HUES64 (cell line): ENCODE measurements around the gene OLFM2.
"Not testable (repeated sequence)": the region's sequence is repeated elsewhere in the genome, so short reads cannot be mapped to it uniquely, and the experiment has no call there.

Experiments used
- H3K27ac ChIP-seq: 2 replicates; pipeline ENCODE4 v1.7.0; 2013; ENCODE audit warnings: low read depth, low read length, inconsistent platforms
- H3K27me3 ChIP-seq: 2 replicates; pipeline ENCODE4 v1.6.1; 2013; ENCODE audit warnings: mild to moderate bottlenecking, low read length; ENCODE audit not compliant: insufficient read depth
- H3K36me3 ChIP-seq: 2 replicates; pipeline ENCODE4 v1.6.1; 2013; ENCODE audit warnings: mild to moderate bottlenecking, low read length; ENCODE audit not compliant: insufficient read depth
- H3K4me1 ChIP-seq: 2 replicates; pipeline ENCODE4 v1.6.1; 2013; ENCODE audit warnings: mild to moderate bottlenecking, low read length, moderate library complexity; ENCODE audit not compliant: insufficient read depth
- H3K4me3 ChIP-seq: 2 replicates; pipeline ENCODE4 v1.5.1; 2013; ENCODE audit warnings: mild to moderate bottlenecking, low read length, moderate library complexity
- H3K9ac ChIP-seq: 2 replicates; pipeline ENCODE4 v1.6.1; 2013; ENCODE audit warnings: mild to moderate bottlenecking, low read depth, low read length
- H3K9me3 ChIP-seq: 2 replicates; pipeline ENCODE4 v1.6.1; 2013; ENCODE audit warnings: low read depth, low read length; ENCODE audit not compliant: insufficient read depth
- WGBS: fragments of 150-250, 120-280 bp; methylation state at CpG from one replicate; pipeline ENCODE4 v1.1.7; 2013; ENCODE audit warnings: missing lambda C conversion rate; 5-methylcytosine and 5-hydroxymethylcytosine counted together

Gene OLFM2

DNA sequence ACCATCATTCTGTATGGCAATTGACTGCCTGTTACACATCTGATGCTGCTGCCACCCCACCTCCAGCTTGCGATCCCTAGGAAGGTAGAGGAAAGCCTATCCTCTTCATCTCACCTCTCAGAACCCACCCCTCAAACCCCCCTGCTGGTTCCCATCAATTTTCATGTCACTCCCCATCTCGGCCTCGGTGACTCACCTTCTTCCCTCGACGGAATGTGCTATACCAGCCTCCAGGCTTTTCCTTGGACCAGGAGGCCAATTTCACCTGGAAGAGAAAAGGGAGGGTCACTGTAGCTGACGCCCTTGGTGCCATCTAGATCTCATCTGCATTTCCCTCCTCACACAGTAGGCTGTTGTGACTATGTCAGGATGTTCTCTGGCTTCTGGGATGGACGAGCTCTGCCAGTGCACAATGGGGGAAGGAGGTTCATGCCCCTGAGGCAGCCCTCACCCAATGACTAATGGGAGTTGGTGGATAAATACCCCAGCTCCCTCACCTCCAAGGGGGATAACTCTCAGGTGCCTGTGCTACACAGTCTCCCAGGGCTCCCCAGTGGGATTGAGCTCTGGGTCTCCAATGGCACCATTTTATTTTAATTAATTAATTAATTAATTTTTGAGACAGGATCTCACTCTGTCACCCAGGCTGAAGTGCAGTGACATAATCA, 26.4 kb upstream of the OLFM2 start:
- Histone ChIP-seq H3K4me3 (no peak overlapping the region), H3K36me3 (no peaks in the 10 kb centered on the region), H3K9me3 (no peaks in the 10 kb centered on the region), H3K9ac (no peak overlapping the region), H3K27ac (no peak overlapping the region), H3K27me3 (peaks cover 18% of the 10 kb centered on the region), H3K4me1 (no peaks in the 10 kb centered on the region; the same call in 1 of the 2 replicates)
- 49% methylated on average over 6 of the region's 7 CpGs for WGBS

DNA sequence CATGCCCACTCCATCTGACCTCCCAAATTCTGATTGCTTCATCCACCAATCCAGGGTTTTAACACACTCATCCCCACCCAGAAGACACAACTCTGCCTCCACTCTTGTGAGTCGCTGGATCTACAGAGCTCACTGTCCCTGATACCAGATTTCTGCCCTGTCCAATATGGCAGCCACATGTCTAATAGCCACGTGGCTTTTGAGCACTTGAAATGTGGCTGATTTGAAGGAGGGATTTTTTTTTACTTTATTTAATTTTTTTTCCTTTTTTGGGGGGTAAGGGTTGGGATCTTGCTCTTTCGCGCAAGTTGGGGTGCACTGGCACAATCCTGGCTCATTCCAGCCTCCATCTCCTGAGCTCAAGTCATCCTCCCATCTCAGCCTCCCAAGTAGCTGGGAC, 24.8 kb upstream of the OLFM2 start:
- H3K9ac ChIP-seq: no peak overlapping the region
- H3K27me3 ChIP-seq: peaks cover 8% of the 10 kb centered on the region
- no peaks in the 10 kb centered on the region for H3K9me3 ChIP-seq
- no peaks in the 10 kb centered on the region for H3K4me1 ChIP-seq
- no peak overlapping the region for H3K27ac ChIP-seq
- H3K4me3 ChIP-seq: no peak overlapping the region
- H3K36me3 ChIP-seq: no peaks in the 10 kb centered on the region
- 94% methylated on average over 4 of the region's 4 CpGs for WGBS

DNA sequence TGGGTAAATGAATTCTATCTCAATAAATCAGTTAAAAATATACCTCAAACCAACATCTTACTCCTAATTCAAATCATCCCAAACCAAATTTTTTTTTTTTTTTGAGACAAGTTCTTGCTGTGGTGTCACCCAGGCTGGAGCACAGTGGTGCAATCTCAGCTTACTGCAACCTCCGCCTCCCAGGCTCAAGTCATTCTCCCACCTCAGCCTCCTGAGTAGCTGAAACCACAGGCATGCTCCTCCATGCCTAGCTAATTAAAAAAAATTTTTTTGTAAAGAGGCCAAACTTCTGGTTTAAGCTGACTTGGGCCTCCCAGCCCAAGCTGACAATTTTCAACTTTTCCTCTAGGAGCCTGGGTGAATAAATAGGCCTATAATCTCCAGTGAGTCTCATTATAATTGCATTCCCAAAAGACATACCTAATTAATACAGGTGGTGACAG, 22.1 kb upstream of the OLFM2 start:
- no peaks in the 10 kb centered on the region for H3K4me1 ChIP-seq
- H3K27ac ChIP-seq: no peak overlapping the region
- H3K27me3 ChIP-seq: no peaks in the 10 kb centered on the region
- 85% methylated on average over 1 of the region's 1 CpG for WGBS
- no peak overlapping the region for H3K4me3 ChIP-seq
- no peaks in the 10 kb centered on the region for H3K36me3 ChIP-seq
- H3K9ac ChIP-seq: no peak overlapping the region
- H3K9me3 ChIP-seq: no peaks in the 10 kb centered on the region

DNA sequence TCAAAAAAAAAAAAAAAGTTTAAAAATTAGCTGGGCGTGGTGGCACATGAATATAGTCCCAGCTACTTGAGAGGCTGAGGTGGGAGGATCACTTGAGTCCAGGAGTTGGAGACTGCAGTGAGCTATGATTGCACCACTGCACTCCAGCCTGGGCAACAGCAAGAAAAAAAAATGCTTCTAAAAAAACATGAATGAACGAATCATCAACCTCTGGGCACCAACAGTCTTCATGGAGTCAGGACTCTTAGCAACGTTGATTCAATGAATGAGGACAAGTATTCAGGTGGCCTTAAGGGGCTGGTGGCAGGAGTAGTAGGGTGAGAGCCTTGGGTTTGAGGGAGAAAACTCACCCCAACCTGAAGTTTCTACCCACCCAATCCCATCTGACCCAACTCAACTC, 20.6 kb upstream of the OLFM2 start:
- no peak overlapping the region for H3K9ac ChIP-seq
- H3K27ac ChIP-seq: no peak overlapping the region
- no peaks in the 10 kb centered on the region for H3K9me3 ChIP-seq
- H3K4me1 ChIP-seq: peaks cover 3% of the 10 kb centered on the region; the same call in 1 of the 2 replicates
- WGBS: 98% methylated on average over 3 of the region's 3 CpGs
- no peaks in the 10 kb centered on the region for H3K36me3 ChIP-seq
- H3K4me3 ChIP-seq: no peak overlapping the region
- H3K27me3 ChIP-seq: no peaks in the 10 kb centered on the region

DNA sequence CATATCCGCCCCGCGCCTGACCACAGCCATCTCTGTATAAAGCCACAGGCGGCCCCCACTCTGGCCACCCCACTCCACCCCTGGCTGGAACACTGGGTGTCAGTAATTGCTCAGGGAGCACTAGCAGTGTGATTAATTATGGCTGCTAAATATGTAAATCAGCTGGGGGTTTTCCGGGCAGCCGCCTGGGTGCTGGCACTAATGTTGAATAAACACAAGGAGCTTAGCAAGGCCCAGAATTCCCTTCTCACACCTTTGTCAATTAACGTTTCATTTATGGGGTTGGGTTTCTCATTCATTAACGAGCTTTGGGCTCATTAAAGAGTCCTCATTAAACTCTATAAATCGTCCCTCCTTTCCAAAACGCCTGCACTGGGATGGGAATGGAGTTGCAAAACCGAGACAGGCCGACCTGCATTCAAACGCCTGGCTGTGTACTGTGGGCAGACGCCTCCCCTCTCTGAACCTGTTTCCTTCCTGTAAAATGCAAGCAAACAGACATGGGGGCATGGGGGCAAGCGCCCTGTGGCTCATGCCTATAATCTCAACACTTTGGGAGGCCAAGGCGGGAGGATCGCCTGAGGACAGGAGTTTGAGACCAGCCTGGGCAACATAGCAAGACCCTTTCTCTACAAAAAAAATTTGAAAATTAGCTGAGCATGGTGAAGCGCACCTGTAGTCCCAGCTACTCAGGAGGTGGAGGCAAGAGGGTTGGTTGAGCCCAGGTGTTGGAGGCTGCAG, 17.7 kb upstream of the OLFM2 start:
- H3K9me3 ChIP-seq: no peaks in the 10 kb centered on the region

DNA sequence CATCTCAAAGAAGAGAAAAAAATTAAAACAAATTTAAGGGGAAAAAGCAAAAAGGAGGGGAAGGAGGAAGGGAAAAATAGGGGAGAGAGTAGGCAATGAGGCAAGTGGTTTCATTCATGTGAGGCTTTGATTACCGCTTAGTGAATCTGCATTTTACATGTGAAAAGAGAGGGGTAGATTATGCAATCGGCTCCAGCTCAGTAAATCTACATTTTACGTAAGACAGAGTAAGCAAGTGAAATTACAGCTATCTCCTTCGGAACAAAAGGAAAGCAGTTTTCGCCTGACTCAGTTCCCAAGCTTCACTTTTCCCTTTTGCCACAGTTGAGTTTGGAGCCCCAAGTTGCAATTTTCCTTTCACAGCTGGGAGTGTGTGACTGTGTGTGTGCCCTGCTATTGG, 16.0 kb upstream of the OLFM2 start:
- Histone ChIP-seq H3K9me3 (no peaks in the 10 kb centered on the region), H3K36me3 (no peaks in the 10 kb centered on the region), H3K9ac (no peak overlapping the region), H3K4me1 (peaks cover 3% of the 10 kb centered on the region; the same call in 1 of the 2 replicates), H3K27ac (peak overlapping the region; percentile 50; the same call in 1 of the 2 replicates), H3K27me3 (no peaks in the 10 kb centered on the region), H3K4me3 (no peak overlapping the region)
- 21% methylated on average over 5 of the region's 5 CpGs for WGBS

More for the DNA sequence above, 17.7 kb upstream of the OLFM2 start:
- H3K36me3 ChIP-seq: no peaks in the 10 kb centered on the region
- WGBS: 86% methylated on average over 17 of the region's 18 CpGs
- H3K27ac ChIP-seq: no peak overlapping the region
- no peak overlapping the region for H3K4me3 ChIP-seq
- H3K27me3 ChIP-seq: no peaks in the 10 kb centered on the region
- H3K9ac ChIP-seq: no peak overlapping the region
- H3K4me1 ChIP-seq: peaks cover 3% of the 10 kb centered on the region; the same call in 1 of the 2 replicates

DNA sequence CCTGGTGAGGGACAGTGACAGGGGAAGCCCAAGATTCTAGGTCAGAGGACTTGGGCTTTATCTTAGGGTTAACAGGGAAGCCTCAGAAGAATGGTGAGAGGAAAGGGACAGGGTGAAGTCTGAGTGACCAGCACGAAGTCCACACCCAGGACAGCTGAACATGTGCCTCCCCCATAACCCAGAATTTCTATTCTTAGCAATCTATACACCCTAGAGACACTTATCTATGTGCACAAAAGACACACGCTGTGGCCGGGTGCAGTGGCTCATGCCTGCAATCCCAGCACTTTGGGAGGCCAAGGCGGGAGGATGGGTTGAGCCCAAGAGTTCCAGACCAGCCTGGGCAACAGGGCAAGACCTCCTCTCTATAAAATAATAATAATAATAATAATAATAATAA, 11.1 kb upstream of the OLFM2 start:
- 84% methylated on average over 4 of the region's 4 CpGs for WGBS
- no peaks in the 10 kb centered on the region for H3K9me3 ChIP-seq
- H3K4me3 ChIP-seq: no peak overlapping the region
- H3K36me3 ChIP-seq: no peaks in the 10 kb centered on the region
- H3K9ac ChIP-seq: no peak overlapping the region
- no peaks in the 10 kb centered on the region for H3K27me3 ChIP-seq
- peaks cover 5% of the 10 kb centered on the region for H3K4me1 ChIP-seq
- H3K27ac ChIP-seq: no peak overlapping the region

DNA sequence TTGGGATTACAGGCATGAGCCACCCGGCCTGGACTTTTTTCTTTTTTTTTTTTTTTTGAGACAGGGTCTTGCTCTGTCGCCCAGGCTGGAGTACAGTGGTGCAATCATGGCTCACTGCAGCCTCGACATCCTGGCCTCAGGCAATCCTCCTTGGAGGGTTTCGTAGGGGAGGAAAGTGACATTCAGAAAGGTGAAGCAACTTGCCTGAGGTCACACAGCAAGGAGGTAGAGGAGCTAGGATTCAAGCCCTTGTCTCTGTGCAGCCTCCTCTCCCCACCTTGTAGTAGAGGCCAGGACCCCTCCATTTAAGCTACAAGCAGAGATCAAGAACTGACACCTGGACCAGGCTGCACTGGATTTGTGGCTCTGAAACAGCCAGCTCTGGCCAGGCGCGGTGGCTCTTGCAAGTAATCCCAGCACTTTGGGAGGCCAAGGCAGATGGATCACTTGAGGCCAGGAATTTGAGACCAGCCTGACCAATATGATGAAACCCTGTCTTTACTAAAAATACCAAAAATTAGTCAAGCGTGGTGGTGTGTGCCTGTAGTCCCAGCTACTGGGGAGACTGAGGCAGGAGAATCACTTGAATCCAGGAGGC, 10.3 kb upstream of the OLFM2 start:
- H3K9me3 ChIP-seq, H3K27ac ChIP-seq, H3K4me1 ChIP-seq, H3K4me3 ChIP-seq, H3K36me3 ChIP-seq, H3K27me3 ChIP-seq, H3K9ac ChIP-seq: not testable (repeated sequence)
- 95% methylated on average over 7 of the region's 7 CpGs for WGBS

DNA sequence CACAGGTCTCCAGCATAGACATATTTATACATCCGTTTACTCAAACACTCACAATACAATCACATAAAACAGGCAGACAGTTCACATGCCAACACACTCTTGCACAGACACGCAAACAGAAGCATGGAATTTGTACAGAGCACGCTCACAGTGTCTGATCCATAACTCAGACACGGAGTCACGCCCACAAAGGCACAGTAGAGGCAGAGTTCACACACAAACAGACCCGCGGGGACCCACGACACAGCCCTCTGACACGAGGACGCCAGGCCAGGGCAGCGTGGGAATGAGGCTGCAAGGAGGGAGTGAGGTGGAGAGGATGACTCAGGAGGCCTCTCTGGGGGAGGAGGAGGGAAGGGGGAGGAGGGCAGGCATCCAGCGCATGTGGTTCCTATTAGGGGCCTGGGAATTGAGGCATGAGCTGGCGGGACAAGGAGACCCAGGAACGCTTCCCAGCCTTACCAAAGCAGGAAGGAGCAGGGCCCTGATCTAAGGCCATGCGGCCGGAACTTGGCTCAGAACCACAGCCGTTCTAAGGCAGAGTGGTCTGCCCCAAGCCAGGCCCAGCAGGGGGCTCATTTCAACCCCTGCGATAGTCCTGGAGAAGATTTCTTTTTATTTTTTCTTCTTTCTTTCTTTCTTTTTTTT, 9.1 kb upstream of the OLFM2 start:
- 40% methylated on average over 18 of the region's 18 CpGs for WGBS
- Histone ChIP-seq H3K36me3 (no peaks in the 10 kb centered on the region), H3K27ac (no peak overlapping the region), H3K9me3 (peaks cover 8% of the 10 kb centered on the region; the same call in 1 of the 2 replicates), H3K4me1 (peaks cover 4% of the 10 kb centered on the region), H3K9ac (peak overlapping the region; percentile 34; the same call in 1 of the 2 replicates), H3K27me3 (no peaks in the 10 kb centered on the region), H3K4me3 (no peak overlapping the region)

DNA sequence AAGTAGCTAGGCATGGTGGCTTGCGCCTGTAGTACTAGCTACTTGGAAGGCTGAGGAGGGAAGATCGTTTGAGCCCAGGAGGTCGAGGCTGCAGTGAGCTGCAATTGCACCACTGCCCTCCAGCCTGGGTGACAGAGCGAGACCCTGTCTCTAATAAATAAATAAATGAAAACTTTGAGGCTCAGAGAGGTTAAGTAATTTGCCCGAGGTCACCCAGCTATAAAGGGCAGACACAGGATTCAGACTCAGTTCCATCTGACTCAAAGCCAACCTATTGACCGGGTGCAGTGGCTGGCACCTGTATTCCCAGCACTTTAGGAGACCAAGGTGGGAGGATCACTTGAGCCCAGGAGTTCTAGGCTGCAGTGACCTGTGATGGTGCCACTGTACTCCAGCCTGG, 7.4 kb upstream of the OLFM2 start:
- Histone ChIP-seq H3K4me3 (no peak overlapping the region), H3K27ac (no peak overlapping the region), H3K9me3 (peaks cover 8% of the 10 kb centered on the region; the same call in 1 of the 2 replicates), H3K4me1 (peaks cover 7% of the 10 kb centered on the region), H3K36me3 (no peaks in the 10 kb centered on the region), H3K27me3 (no peaks in the 10 kb centered on the region), H3K9ac (no peak overlapping the region)
- 88% methylated on average over 6 of the region's 6 CpGs for WGBS

DNA sequence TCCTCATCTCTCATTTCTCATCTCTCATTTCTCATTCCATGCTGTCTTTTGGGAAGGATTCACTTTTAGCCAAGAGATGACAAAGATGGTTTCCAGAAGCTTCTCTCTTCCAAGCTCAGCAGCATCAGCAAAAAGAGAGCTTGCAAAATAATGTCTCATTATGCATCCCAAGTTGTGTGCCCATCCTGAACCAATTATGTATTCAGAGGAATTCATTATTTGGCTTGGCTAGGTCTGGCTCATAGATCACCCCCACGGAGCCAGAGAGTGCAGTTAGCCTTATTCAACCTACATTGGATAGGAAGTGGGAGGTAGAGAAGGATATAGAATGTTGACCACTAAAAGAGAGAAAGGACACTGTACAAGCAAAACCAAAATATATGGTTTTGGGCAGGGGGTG, 5.4 kb upstream of the OLFM2 start:
- peaks cover 8% of the 10 kb centered on the region; the same call in 1 of the 2 replicates for H3K9me3 ChIP-seq
- H3K4me3 ChIP-seq: no peak overlapping the region
- no peak overlapping the region for H3K27ac ChIP-seq
- no peaks in the 10 kb centered on the region for H3K36me3 ChIP-seq
- no peak overlapping the region for H3K9ac ChIP-seq
- no peaks in the 10 kb centered on the region for H3K27me3 ChIP-seq
- WGBS: 70% methylated on average over 1 of the region's 1 CpG
- peaks cover 7% of the 10 kb centered on the region for H3K4me1 ChIP-seq
